ENCODE data around the gene SASH1.

DNA sequence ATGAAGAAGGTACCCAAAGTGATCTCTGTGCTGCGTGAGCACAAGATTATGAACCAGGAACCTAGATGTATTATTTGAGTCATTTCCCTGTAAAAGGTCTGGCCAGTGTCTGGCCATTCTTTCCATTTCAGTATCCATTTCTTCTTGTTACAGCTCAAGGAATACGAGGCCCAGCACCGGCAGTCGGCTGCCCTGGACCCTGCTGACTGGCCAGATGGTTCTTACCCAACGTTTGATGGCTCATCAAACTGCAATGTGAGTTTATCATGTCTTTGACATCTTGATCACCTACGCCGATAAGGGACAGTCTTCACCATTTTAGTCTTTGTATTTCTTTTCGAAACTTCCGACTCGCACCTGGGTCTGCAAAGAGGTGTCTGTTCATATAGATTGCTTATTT, 144.8 kb downstream of the SASH1 start:
- TF ChIP-seq, protein P1, sequence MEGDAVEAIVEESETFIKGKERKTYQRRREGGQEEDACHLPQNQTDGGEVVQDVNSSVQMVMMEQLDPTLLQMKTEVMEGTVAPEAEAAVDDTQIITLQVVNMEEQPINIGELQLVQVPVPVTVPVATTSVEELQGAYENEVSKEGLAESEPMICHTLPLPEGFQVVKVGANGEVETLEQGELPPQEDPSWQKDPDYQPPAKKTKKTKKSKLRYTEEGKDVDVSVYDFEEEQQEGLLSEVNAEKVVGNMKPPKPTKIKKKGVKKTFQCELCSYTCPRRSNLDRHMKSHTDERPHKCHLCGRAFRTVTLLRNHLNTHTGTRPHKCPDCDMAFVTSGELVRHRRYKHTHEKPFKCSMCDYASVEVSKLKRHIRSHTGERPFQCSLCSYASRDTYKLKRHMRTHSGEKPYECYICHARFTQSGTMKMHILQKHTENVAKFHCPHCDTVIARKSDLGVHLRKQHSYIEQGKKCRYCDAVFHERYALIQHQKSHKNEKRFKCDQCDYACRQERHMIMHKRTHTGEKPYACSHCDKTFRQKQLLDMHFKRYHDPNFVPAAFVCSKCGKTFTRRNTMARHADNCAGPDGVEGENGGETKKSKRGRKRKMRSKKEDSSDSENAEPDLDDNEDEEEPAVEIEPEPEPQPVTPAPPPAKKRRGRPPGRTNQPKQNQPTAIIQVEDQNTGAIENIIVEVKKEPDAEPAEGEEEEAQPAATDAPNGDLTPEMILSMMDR (IDR thresholded peaks at IDR 0.05; ENCODE audit: insufficient read depth, low read length, poor library complexity, severe bottlenecking) = no peak
- TF ChIP-seq EZH2phosphoT487 (conservative IDR thresholded peaks at IDR 0.05; ENCODE audit: low read length) = no peak

All from SU-DHL-6 (cell line).